ENCODE data around the gene GHITM. TPM values are rescaled to one million over a fixed set of nuclear protein-coding genes. Genes with fewer than 3 reads are reported as not detected.

GHITM gene
- total RNA-seq, 2 donors from 2014 or later, result 122 to 143 TPM

- intact Hi-C loops (cut with DNase I), result no loop called here
- Histone ChIP-seq H3K36me3 (no peaks in the 10 kb centered on the region), H3K4me3 (no peak overlapping the region), H3K4me1 (replicated peaks) (no peaks in the 10 kb centered on the region), H3K27me3 (replicated peaks; ENCODE audit: insufficient read depth) (no peaks in the 10 kb centered on the region), H3K9me3 (no peaks in the 10 kb centered on the region), H3K27ac (no peak overlapping the region)
- TF ChIP-seq POLR2AphosphoS5 (IDR thresholded peaks at IDR 0.05) (no peak), CTCF (IDR thresholded peaks at IDR 0.05) (no peak), POLR2A (IDR thresholded peaks at IDR 0.05) (no peak)
- 80% methylated on average over 4 of the region's 4 CpGs for WGBS
- DNase-seq (ENCODE audit: low spot score), result no peak
Observed at GRCh38 chr10:84184517-84184916, 45.2 kb downstream of the GHITM start.

GRCh38 chr10:84185526-84186175 lies 46.3 kb downstream of the GHITM start:
- intact Hi-C loops (cut with DNase I), result no loop called here
- H3K27ac ChIP-seq, result no peak overlapping the region
- no peaks in the 10 kb centered on the region for H3K27me3 ChIP-seq (replicated peaks; ENCODE audit: insufficient read depth)
- no peaks in the 10 kb centered on the region for H3K9me3 ChIP-seq
- WGBS, result 66% methylated on average over 11 of the region's 11 CpGs
- no peak overlapping the region for H3K4me3 ChIP-seq
- H3K36me3 ChIP-seq, result no peaks in the 10 kb centered on the region
- no peak for DNase-seq (ENCODE audit: low spot score)
- H3K4me1 ChIP-seq (replicated peaks), result no peaks in the 10 kb centered on the region
- no peak for TF ChIP-seq POLR2AphosphoS5 (IDR thresholded peaks at IDR 0.05)
- TF ChIP-seq POLR2A (IDR thresholded peaks at IDR 0.05), result no peak
- TF ChIP-seq CTCF (IDR thresholded peaks at IDR 0.05), result no peak

- Histone ChIP-seq H3K4me3 (no peak overlapping the region), H3K4me1 (replicated peaks) (no peaks in the 10 kb centered on the region), H3K9me3 (no peaks in the 10 kb centered on the region), H3K27ac (no peak overlapping the region), H3K27me3 (replicated peaks; ENCODE audit: insufficient read depth) (no peaks in the 10 kb centered on the region), H3K36me3 (no peaks in the 10 kb centered on the region)
- WGBS, result 57% methylated on average over 3 of the region's 3 CpGs
- intact Hi-C loops (cut with DNase I), result no loop called here
- no peak for TF ChIP-seq CTCF (IDR thresholded peaks at IDR 0.05)
- TF ChIP-seq POLR2AphosphoS5 (IDR thresholded peaks at IDR 0.05), result no peak
- no peak for DNase-seq (ENCODE audit: low spot score)
Observed at GRCh38 chr10:84188815-84189214, 49.5 kb downstream of the GHITM start.

GRCh38 chr10:84190621-84191020 lies 51.3 kb downstream of the GHITM start:
- no peaks in the 10 kb centered on the region for H3K4me1 ChIP-seq (replicated peaks)

More at GRCh38 chr10:84190621-84191020, 51.3 kb downstream of the GHITM start:
- TF ChIP-seq POLR2A (IDR thresholded peaks at IDR 0.05) (no peak), POLR2AphosphoS5 (IDR thresholded peaks at IDR 0.05) (no peak), CTCF (IDR thresholded peaks at IDR 0.05) (no peak)
- Histone ChIP-seq H3K27me3 (replicated peaks; ENCODE audit: insufficient read depth) (peaks cover 5% of the 10 kb centered on the region), H3K36me3 (no peaks in the 10 kb centered on the region), H3K27ac (no peak overlapping the region), H3K9me3 (no peaks in the 10 kb centered on the region), H3K4me3 (no peak overlapping the region)
- intact Hi-C loops (cut with DNase I), result no loop called here
- 85% methylated on average over 3 of the region's 3 CpGs for WGBS
- DNase-seq (ENCODE audit: low spot score), result no peak

Data from prostate gland (tissue), 2 donors.